NK-92 treated with Interleukin-12 subunit alpha and Interleukin-12 subunit beta, amount 100 ng/mL, for 24 hours (cell line): Measurements from ENCODE around the gene ICE2.

Source experiments
- DNase-seq: peaks from one replicate; lab custom pipeline; 2025; lab: John Stamatoyannopoulos, UW

The ICE2 gene

GRCh38 chr15:60387321-60387720, 91.6 kb downstream of the ICE2 start:
- no peak for DNase-seq

- no peak for DNase-seq
These were observed 92.3 kb downstream of the ICE2 start for GRCh38 chr15:60386615-60387014.

DNA sequence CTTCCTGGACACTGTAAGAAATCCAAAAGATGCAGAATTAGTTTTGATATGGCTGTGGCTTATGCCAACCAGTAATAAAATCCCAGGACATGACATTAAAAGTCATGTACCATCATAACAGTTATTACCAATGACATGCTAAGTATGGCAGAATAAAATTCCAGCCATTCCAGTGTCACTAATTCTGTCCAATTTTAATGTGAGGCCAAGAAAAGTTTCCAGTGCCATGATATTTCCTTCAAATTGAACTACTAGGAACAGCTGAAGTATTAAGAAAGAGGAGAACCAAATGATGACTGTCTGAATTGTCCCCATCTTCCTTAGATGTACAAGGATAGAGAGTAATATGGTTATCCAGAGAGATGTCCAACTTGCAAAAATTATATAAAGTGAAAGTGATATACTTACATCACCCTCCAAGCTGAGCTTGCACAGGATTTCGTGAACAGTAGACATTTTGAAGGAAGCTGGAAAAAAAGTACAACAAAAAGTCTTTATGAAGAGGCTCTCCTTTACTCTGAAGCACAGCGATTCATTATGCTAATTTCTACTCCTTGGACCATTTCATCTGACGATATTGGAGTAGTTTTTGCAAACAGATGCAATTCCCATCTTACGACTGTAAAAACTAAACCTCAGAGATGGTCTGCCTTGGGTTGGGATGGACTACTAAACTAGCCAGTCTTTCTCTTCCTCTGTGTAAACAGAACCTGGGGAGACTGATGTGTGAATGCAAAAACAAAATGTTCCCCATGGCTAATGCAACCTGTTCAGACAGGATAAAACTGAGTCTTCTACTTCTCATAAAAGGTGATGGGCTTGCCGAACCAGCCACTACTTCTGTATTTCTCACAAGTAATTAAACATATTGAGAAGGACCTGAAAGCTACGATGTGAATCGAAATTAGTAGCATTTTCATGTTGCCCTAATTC, 93.1 kb downstream of the ICE2 start:
- no peak for DNase-seq

GRCh38 chr15:60384526-60385126, 94.3 kb downstream of the ICE2 start:
- no peak for DNase-seq

GRCh38 chr15:60384053-60384452, 94.9 kb downstream of the ICE2 start:
- no peak for DNase-seq

GRCh38 chr15:60382773-60383674, 95.9 kb downstream of the ICE2 start:
- DNase-seq, result no peak

DNA sequence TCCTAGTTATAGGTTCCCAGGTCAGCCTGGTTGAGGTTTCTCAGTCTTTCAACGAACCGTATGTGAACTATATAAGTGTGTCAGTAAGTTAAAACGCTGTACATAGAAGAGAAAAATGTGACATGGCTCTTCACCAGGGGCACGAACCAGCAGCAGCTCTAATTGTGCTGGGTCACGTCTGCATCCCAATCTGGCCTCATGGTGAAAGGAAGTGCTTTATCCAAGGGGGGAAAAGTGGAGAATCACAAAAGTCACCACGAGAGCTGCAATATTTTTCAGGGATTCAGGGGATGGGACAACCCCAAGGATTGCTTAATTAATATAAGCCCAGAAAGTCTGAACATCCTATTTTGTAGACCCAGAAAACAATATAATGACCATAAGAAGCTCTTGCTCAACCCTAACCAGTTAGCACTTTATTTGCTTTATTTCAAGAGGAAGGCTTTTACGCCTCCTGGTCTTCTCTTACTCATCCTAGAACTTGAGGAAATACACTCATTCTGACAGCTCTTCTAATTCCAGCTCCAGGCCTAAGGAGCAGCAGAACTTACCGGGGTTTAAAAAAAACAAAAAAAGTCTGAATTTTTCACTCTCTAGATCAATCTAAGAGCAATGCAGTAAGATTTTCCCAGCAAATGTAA, 97.7 kb downstream of the ICE2 start:
- DNase-seq, result no peak

- DNase-seq, result no peak
These were observed 99.2 kb downstream of the ICE2 start for GRCh38 chr15:60379525-60380274.

DNA sequence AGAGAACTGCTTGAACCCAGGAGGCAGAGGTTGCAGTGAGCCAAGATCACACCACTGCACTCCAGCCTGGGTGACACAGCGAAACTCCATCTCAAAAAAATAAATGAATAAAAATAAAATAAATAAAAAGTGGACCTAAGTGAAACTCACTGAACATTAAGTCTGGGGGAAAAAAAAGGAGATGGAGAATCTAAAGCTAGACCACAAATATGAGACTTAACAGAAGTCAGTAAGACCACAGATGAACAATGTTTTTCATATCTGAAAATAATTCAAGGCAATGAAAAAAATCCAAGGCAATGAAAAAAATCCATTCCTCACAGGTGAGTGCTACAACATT, 99.8 kb downstream of the ICE2 start:
- no peak for DNase-seq

GRCh38 chr15:60376677-60377095, 102.3 kb downstream of the ICE2 start:
- DNase-seq, result no peak

GRCh38 chr15:60375306-60375705, 103.6 kb downstream of the ICE2 start:
- no peak for DNase-seq

GRCh38 chr15:60374628-60375081, 104.3 kb downstream of the ICE2 start:
- DNase-seq, result no peak

DNA sequence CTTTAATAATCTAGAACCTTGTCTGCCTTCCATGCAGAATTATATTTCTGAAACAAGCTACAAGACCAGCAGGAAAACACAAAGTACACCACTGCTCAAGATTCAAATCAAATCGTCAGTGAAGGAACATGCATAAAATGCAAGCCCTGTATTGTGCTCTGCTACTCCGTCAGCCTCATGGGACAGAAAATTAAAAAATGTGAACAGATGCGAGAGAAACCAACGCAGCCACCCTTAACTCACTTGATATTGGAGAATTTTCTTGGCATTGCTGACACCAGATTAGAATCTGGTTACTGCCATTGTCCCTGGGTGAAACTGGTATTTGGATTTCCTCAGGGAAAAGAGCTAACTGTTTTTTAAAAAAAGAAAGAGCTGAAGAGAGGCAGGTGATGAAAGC, 104.7 kb downstream of the ICE2 start:
- no peak for DNase-seq

DNA sequence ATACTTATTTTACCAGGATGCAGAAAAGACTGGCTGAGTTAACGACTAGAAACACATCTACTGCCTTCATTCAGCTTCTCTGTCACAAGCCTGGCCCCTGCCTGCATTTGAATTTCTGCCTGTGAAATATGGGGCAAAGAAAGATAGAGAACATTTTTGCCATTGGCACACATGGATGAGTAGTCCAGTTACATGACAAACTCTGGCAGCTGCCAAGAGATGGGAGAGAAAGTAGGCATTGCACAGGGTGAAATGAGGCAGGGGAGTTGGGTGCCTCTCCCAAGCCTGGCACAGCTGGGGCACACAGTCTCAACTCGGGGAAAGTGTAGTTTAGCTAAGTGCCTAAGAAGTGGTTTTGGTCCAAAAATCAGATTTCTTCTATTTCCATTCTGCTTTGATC, 105.2 kb downstream of the ICE2 start:
- no peak for DNase-seq

DNA sequence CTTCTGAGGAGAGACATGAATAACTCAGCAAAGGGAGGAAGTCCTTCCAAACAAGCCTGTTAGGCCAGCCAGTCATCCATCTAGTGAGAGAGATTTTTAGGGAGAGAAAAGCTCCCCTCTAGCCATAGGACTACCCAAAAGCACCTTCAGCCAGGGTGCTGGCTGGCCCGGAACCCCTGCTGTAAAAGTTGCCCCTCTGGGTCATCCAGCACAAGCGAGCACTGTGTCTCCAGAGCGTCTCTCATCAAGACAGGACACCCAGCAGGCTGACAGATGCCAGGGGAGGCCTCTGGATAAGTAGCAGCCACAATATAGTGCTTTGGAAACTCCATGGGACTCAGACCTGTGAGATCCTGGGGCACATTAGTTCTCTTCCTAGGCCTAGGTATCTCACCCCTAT, 105.6 kb downstream of the ICE2 start:
- no peak for DNase-seq

DNA sequence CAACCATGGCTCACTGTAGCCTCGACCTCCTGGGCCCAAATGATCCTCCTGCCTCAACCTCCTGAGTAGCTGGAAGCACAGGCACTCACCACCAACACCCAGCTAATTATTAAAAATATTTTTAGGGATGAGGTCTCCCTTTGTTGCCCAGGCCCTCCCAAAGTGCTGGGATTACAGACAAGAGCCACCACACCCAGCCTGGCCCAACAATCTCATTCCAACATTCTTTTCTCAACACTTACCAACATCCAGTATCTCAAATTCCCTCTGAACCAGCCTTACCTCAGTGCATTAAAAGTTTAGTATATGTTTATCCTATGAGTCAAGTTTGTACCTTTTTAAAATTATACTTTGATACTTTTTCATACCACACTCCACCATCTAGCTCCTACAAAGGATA, 106.2 kb downstream of the ICE2 start:
- no peak for DNase-seq

DNA sequence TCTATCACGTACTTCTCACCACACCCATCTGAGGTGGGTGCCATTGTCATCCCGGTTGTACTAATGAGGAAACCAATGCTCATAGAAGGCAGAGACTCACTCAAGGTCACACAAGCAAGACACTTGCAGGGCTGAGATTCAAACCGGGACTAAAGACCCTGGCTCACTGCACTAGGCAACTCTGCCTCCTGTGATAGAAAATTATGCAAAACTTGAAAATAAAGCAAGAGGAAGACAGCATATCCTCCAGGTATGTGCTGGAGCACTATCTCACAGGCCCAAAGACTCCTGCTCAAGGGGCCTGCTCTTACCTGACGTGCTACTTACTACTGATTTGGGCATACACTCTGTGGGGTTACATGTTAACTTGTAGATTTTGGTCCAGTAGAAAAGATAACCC, 106.7 kb downstream of the ICE2 start:
- no peak for DNase-seq

GRCh38 chr15:60371175-60372051, 107.5 kb downstream of the ICE2 start:
- DNase-seq, result no peak

DNA sequence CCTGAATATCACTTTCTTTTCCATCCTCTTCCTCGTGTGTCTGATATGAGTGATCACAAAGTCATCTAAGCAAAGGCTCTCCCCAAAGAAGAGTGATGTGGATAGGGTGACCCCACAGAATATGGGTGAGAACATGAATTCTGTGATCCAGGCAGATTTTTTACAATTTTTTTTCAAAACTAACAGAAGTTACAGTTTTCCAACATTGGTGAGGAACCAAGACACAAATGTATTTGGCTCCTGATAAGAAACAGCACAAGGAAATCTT, 108.1 kb downstream of the ICE2 start:
- no peak for DNase-seq

DNA sequence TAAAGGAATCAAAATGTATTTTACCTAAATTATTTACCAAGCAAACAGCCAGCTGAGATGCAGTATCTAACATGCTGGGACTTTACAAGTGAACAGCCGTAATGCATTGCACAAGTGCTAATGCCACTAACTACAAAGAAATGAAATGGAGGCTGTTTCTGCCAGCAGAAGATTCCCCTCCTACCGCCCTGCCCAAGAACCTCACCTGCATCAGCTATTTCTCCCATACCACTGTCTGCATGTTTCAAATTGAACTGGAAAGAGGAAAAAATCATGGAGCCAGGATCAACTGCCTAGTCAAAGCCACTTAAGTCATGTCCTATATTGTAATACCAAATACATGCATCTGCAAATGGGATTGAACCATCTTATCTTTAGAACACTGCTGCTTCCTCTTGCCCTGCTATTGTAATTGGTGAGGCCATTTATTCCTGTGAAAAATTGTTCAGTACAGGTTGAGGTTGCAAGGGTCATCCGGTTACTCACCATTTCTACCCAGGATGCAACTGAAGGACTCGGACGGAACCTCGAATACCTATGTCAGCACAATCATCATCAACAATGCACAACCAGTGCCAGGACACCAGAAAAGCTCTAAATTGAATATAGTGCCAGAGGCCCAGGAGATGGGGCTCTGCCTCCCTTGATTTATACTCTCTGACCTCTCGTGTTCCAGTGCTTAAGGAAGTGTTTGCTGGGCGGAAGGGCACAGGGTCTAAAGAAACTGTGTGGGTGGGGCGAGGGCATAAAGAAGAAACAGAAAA, 108.7 kb downstream of the ICE2 start:
- no peak for DNase-seq
